ENCODE data around the gene PTPRCAP. TPM values are rescaled to one million over a fixed set of nuclear protein-coding genes. Genes with fewer than 3 reads are reported as not detected.
"Not testable (repeated sequence)": the region's sequence is repeated elsewhere in the genome, so short reads cannot be mapped to it uniquely, and the experiment has no call there.

PTPRCAP gene
- polyA plus RNA-seq, 1 of the 3 experiments (the other 2 are of a cell fraction) = 1.4 TPM

DNA sequence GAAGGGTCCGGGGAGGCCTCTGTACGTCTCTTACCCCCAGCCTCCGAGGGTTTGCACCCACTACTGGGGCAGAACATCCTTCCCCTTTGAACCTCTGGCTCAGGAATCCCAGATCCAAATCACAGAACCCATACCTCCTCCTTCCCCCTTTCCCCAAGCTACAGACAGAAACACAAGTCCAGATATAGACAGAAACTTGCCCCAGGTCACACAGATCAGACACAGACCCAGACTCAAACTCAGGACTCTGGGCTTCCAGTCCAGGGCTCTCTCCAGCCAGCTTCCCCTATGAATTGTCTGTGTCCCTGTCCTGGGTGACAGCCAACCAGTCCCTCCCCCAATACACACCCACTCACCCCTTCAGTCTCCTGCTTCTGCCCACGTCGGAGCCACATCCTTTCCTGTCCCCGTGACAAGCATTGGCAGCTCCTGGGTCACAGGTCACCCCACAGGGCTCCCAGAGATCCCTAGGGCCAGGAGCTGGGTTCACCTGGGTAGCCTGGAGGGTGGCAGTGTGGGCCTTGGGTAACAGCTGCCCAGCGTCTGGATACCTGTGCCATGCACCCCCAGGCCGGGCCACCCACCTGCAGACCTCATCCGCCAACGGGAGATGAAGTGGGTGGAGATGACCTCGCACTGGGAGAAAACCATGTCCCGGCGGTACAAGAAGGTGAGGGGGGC, 32.8 kb downstream of the PTPRCAP start (continued):
- TF ChIP-seq, protein P1, sequence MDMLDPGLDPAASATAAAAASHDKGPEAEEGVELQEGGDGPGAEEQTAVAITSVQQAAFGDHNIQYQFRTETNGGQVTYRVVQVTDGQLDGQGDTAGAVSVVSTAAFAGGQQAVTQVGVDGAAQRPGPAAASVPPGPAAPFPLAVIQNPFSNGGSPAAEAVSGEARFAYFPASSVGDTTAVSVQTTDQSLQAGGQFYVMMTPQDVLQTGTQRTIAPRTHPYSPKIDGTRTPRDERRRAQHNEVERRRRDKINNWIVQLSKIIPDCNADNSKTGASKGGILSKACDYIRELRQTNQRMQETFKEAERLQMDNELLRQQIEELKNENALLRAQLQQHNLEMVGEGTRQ (IDR thresholded peaks at IDR 0.05; ENCODE audit: borderline replicate concordance, low read depth, low read length) = no peak
- TF ChIP-seq RCOR1 (IDR thresholded peaks at IDR 0.05; ENCODE audit: low read length) (no peak), TAF1 (IDR thresholded peaks at IDR 0.05; ENCODE audit: borderline replicate concordance, low read depth, low read length) (no peak), EP300 (IDR thresholded peaks at IDR 0.05; ENCODE audit: borderline replicate concordance in 1 of 2, low read depth in 1 of 2, low read length in 1 of 2) (no peak), NFIC (IDR thresholded peaks at IDR 0.05; ENCODE audit: borderline replicate concordance) (no peak), TCF12 (IDR thresholded peaks at IDR 0.05) (no peak), FOXJ3 (CRISPR knock-in tag; IDR thresholded peaks at IDR 0.05) (no peak), GATA2 (CRISPR knock-in tag; IDR thresholded peaks at IDR 0.05) (no peak), ELF1 (IDR thresholded peaks at IDR 0.05) (no peak), MXI1 (IDR thresholded peaks at IDR 0.05; ENCODE audit: low read depth, low read length) (no peak), EZH2phosphoT487 (IDR thresholded peaks at IDR 0.05; ENCODE audit: borderline replicate concordance, low read depth) (no peak), RXRA (IDR thresholded peaks at IDR 0.05; ENCODE audit: borderline replicate concordance, low read depth) (no peak)
- TF ChIP-seq, protein P2, sequence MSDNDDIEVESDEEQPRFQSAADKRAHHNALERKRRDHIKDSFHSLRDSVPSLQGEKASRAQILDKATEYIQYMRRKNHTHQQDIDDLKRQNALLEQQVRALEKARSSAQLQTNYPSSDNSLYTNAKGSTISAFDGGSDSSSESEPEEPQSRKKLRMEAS (IDR thresholded peaks at IDR 0.05; ENCODE audit: low read depth) = no peak

DNA sequence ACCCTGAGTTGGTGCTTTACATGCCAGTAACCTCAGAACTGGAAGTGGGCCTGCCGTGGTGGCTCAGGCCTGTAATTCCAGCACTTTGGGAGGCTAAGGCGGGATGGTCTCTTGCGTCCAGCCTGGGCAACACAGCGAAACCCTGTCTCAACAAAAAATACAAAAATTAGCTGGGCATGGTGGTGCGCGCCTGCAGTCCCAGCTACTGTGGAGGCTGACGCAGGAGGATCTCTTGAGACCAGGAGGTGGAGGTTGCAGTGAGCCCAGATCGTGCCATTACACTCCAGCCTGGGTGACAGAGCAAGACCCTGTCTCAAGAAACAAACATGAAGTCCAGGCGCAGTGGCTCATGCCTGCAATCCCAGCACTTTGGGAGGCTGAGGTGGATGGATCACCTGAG, 34.4 kb downstream of the PTPRCAP start:
- H2AFZ ChIP-seq (ENCODE audit: low read depth); H3K27ac ChIP-seq (ENCODE audit: low read depth in 2 of 2, low read length in 1 of 2); H3K9me2 ChIP-seq; H3K4me2 ChIP-seq; DNase-seq; H3K9me3 ChIP-seq; H3K4me3 ChIP-seq (ENCODE audit: low read depth in 2 of 2, low read length in 1 of 2); H3K9ac ChIP-seq; H3F3A ChIP-seq (replicated peaks; ENCODE audit: insufficient read depth); H3K27me3 ChIP-seq (ENCODE audit: insufficient read depth); POLR2A ChIA-PET: not testable (repeated sequence)
- Histone ChIP-seq H3K36me3 (replicated peaks in 1 of 2; ENCODE audit: control insufficient read depth in 1 of 2, insufficient read depth in 2 of 2, low read length in 1 of 2) (peaks cover 3 to 13% of the 10 kb centered on the region in 2 experiments), H4K20me1 (ENCODE audit: insufficient read depth) (peaks cover 14% of the 10 kb centered on the region), H3K79me2 (ENCODE audit: insufficient read depth) (peaks cover 25% of the 10 kb centered on the region), H3K4me1 (ENCODE audit: control insufficient read depth in 1 of 2, insufficient read depth in 2 of 2, low read depth in 1 of 2, low read length in 1 of 2) (peaks cover 9 to 17% of the 10 kb centered on the region in 2 experiments; a peak in 2 of 4 replicates)
- CTCF ChIA-PET = interaction anchor here (0.7 to 4.1 kb wide), 3 partner anchors 11 to 182 kb away, joined by 3 to 32 read pairs (median 20); partner anchors contain the start of genes RAD9A and TMEM134
- WGBS (ENCODE audit: low lambda C conversion rate) = 97% methylated on average over 9 of the region's 9 CpGs

DNA sequence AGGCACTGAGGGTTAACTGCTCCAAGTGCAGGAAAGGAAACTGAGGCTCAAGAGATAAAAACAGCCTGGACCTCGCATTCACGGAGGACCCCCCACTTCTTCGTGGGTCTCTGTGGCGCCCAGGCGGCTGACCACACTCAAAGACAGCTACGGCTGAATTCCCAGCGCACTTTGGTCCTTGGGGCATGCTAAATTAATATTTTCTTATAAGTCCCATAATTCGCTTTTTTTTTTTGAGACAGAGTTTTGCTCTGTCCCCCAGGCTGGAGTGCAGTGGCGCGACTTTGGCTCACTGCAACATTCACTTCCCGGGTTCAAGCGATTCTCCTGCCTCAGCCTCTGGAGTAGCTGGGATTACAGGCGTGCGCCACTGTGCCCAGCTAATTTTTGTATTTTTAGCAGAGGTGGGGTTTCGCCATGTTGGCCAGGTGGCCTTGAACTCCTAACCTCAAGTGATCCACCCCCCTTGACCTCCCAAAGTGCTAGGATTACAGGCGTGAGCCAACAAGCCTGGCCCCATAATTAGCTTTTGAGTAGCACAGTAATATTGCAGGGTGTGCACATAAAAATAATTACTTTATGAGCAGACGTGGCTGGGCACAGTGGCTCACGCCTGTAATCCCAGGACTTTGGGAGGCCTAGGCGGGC, 35.2 kb downstream of the PTPRCAP start:
- H3K9me3 ChIP-seq; H3K4me2 ChIP-seq; H3K9me2 ChIP-seq; H3F3A ChIP-seq (replicated peaks; ENCODE audit: insufficient read depth); H3K27me3 ChIP-seq (ENCODE audit: insufficient read depth); DNase-seq: not testable (repeated sequence)
- POLR2A ChIA-PET = interaction anchor here (0.7 to 2.2 kb wide), 8 partner anchors 10 to 181 kb away, joined by 3 to 32 read pairs (median 5); partner anchors contain the start of genes CDK2AP2, GSTP1, RAD9A and RPS6KB2
- peaks cover 8 to 20% of the 10 kb centered on the region in 2 experiments for H3K36me3 ChIP-seq (replicated peaks in 1 of 2; ENCODE audit: control insufficient read depth in 1 of 2, insufficient read depth in 2 of 2, low read length in 1 of 2)
- WGBS (ENCODE audit: low lambda C conversion rate) = 76% methylated on average over 18 of the region's 19 CpGs
- peak overlapping the region; percentile 46; the same call in 1 of the 2 replicates for H3K9ac ChIP-seq
- peaks cover 14% of the 10 kb centered on the region for H4K20me1 ChIP-seq (ENCODE audit: insufficient read depth)
- H3K4me1 ChIP-seq (ENCODE audit: control insufficient read depth in 1 of 2, insufficient read depth in 2 of 2, low read depth in 1 of 2, low read length in 1 of 2) = peaks cover 9 to 17% of the 10 kb centered on the region in 2 experiments; a peak in 2 of 4 replicates
- H3K79me2 ChIP-seq (ENCODE audit: insufficient read depth) = peaks cover 25% of the 10 kb centered on the region
- CTCF ChIA-PET = interaction anchor here (1.0 to 4.1 kb wide), 18 partner anchors 11 to 103 kb away, joined by 3 to 32 read pairs (median 5); partner anchors contain the start of genes PITPNM1, RAD9A and TMEM134
- H3K27ac ChIP-seq (ENCODE audit: low read depth in 2 of 2, low read length in 1 of 2) = peak overlapping the region; percentile 69 to 86
- peak overlapping the region; percentile 83 for H2AFZ ChIP-seq (ENCODE audit: low read depth)
- 0 out of 4 replicates have a peak overlapping the region, but pooled peaks of 1 of the 2 experiments have one; percentile 13 for H3K4me3 ChIP-seq (ENCODE audit: low read depth in 2 of 2, low read length in 1 of 2)
